HG03432 (cell line): ENCODE results near the gene PTTG2.
A peak's percentile ranks its signal among the peaks of the same experiment; 100 is the strongest.
"Not testable (repeated sequence)": the region's sequence is repeated elsewhere in the genome, so short reads cannot be mapped to it uniquely, and the experiment has no call there.

Experiments
- ATAC-seq: cut with Tn5 transposase; IDR thresholded peaks from one replicate; pipeline ENCODE4 v1.9.1; 2021; ENCODE audit warnings: mild to moderate bottlenecking, moderate library complexity; ENCODE audit not compliant: unreplicated experiment

PTTG2 gene

GRCh38 chr4:37953620-37954293 lies 6.4 kb upstream of the PTTG2 start:
- ATAC-seq = no peak

- no peak for ATAC-seq
Observed at GRCh38 chr4:37956941-37957340, 3.3 kb upstream of the PTTG2 start.

GRCh38 chr4:37958932-37959331 lies 1.3 kb upstream of the PTTG2 start:
- no peak for ATAC-seq

GRCh38 chr4:37960679-37961450 lies 667 bp downstream of the PTTG2 start:
- no peak for ATAC-seq

- ATAC-seq = peak; percentile 79
Observed at GRCh38 chr4:37964734-37965457, 4.7 kb downstream of the PTTG2 start.

GRCh38 chr4:37966044-37966443 lies 5.8 kb downstream of the PTTG2 start:
- no peak for ATAC-seq

GRCh38 chr4:37967736-37968135 lies 7.5 kb downstream of the PTTG2 start:
- ATAC-seq = no peak

- ATAC-seq = no peak
Observed at GRCh38 chr4:37968747-37969146, 8.5 kb downstream of the PTTG2 start.

GRCh38 chr4:37970702-37971101 lies 10.5 kb downstream of the PTTG2 start:
- ATAC-seq = peak; percentile 71

- no peak for ATAC-seq
Observed at GRCh38 chr4:37971202-37971601, 11.0 kb downstream of the PTTG2 start.

GRCh38 chr4:37973441-37973840 lies 13.2 kb downstream of the PTTG2 start:
- no peak for ATAC-seq

- ATAC-seq = not testable (repeated sequence)
Observed at GRCh38 chr4:37975321-37975822, 15.2 kb downstream of the PTTG2 start.

GRCh38 chr4:37976507-37976906 lies 16.3 kb downstream of the PTTG2 start:
- ATAC-seq = no peak

GRCh38 chr4:37976991-37977470 lies 16.8 kb downstream of the PTTG2 start:
- peak; percentile 86 for ATAC-seq

GRCh38 chr4:37977471-37978247 lies 17.5 kb downstream of the PTTG2 start:
- ATAC-seq = peak; percentile 76

GRCh38 chr4:37978248-37978924 lies 18.2 kb downstream of the PTTG2 start:
- ATAC-seq = peak; percentile 30

GRCh38 chr4:37980246-37980645 lies 20.0 kb downstream of the PTTG2 start:
- no peak for ATAC-seq

GRCh38 chr4:37981425-37981824 lies 21.2 kb downstream of the PTTG2 start:
- ATAC-seq = no peak

GRCh38 chr4:37981844-37982720 lies 21.9 kb downstream of the PTTG2 start:
- no peak for ATAC-seq
